Measurements from ENCODE around the gene LMF1. TPM values are rescaled to one million over a fixed set of nuclear protein-coding genes. Genes with fewer than 3 reads are reported as not detected.

Gene LMF1
- total and polyA plus RNA-seq, 2 of the 4 experiments (the other 2 are of a cell fraction), result 7.7 to 13.1 TPM

DNA sequence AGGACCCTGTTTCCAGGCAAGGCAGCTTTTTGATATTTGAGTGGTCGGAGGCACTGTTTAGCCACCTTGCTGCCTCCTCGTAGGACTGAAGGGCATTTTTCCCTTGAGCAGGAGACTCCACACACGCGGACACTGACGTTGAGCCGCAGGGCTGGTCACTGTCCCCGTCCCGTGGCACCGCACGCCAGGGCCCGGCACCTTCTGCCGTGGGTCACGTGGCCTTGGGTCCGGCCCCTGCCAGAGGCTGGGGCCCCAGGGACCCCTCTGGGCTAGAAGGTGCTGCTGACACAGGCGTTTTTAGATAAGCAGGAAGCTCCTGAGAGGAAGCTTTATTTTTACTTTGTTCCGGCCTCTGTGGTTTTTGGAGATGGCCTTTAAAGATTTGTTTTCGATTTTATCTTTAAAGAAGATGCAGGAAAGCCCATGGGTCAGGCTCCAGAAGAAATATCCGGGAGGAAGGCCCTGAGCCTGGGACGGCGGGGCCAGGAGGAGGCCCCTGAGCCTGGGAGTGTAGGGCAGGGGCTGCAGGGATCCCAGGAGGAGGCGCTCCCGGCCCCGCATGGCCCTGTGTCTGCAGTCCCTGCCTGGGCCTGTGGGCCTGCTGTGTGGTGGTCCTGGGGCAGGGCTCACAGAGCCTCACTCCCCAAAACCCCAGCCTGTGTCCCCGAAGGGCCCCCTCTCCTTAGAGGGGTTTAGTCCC lies 139.8 kb downstream of the LMF1 start:
- in situ Hi-C loops (cut with MboI; ENCODE audit: low sequenced_read_pairs), result no loop called here

More for the DNA sequence above, 139.8 kb downstream of the LMF1 start:
- Histone ChIP-seq H3K36me3 (ENCODE audit: control insufficient read depth, insufficient read depth, low read length) (no peaks in the 10 kb centered on the region), H3K4me1 (ENCODE audit: control insufficient read depth, insufficient read depth, low read length) (no peaks in the 10 kb centered on the region), H3K9me3 (ENCODE audit: control insufficient read depth, insufficient read depth, low read length) (peaks cover 13% of the 10 kb centered on the region), H3K27me3 (ENCODE audit: control insufficient read depth, insufficient read depth, low read length) (peaks cover 5% of the 10 kb centered on the region; the same call in 1 of the 2 replicates), H3K14ac (replicated peaks; ENCODE audit: low read depth, low read length) (no peak overlapping the region), H2AK9ac (replicated peaks; ENCODE audit: low read depth, low read length, poor library complexity) (no peak overlapping the region), H2BK20ac (ENCODE audit: low read depth, low read length) (no peak overlapping the region), H2BK5ac (ENCODE audit: low read depth, low read length, poor library complexity, severe bottlenecking) (no peak overlapping the region), H3K79me1 (ENCODE audit: low read depth in 1 of 2, low read length in 2 of 2) (no peaks in the 10 kb centered on the region), H3K56ac (ENCODE audit: extremely low read depth, insufficient read depth, low read length) (no peak overlapping the region), H4K91ac (ENCODE audit: insufficient read depth, low read depth, low read length) (no peak overlapping the region), H4K5ac (ENCODE audit: low read depth, low read length) (no peak overlapping the region), H3K23ac (ENCODE audit: low read depth, low read length) (no peak overlapping the region), H4K8ac (ENCODE audit: low read depth in 2 of 2, low read length in 2 of 2) (no peak overlapping the region), H3K27ac (ENCODE audit: insufficient read depth, low read length) (no peak overlapping the region), H3K4ac (ENCODE audit: low read depth, low read length) (no peak overlapping the region), H2AFZ (replicated peaks; ENCODE audit: low read length, poor library complexity) (no peak overlapping the region), H3K9ac (ENCODE audit: low read depth, low read length) (no peak overlapping the region), H2AK5ac (ENCODE audit: low read depth, low read length) (no peak overlapping the region), H2BK15ac (ENCODE audit: low read depth, low read length) (no peak overlapping the region), H4K20me1 (ENCODE audit: insufficient read depth, low read length) (no peaks in the 10 kb centered on the region), H2BK120ac (ENCODE audit: low read depth, low read length) (no peak overlapping the region), H3K9me1 (ENCODE audit: insufficient read depth, low read length) (no peaks in the 10 kb centered on the region), H3K4me2 (ENCODE audit: low read depth, low read length) (no peak overlapping the region), H3K18ac (ENCODE audit: low read depth, low read length) (no peak overlapping the region), H3K4me3 (ENCODE audit: insufficient read depth, low read depth, low read length) (no peak overlapping the region)
- dilution Hi-C loops (cut with HindIII; ENCODE audit: low sequenced_read_pairs, unreplicated experiment), result no loop called here
- TF ChIP-seq MXI1 (IDR thresholded peaks at IDR 0.05; ENCODE audit: borderline replicate concordance, low read depth, low read length) (no peak), CEBPB (IDR thresholded peaks at IDR 0.05; ENCODE audit: low read depth, low read length) (no peak), CHD1 (IDR thresholded peaks at IDR 0.05; ENCODE audit: low read depth, low read length) (no peak), SMC3 (IDR thresholded peaks at IDR 0.05; ENCODE audit: low read depth, low read length) (no peak), FOS (IDR thresholded peaks at IDR 0.05; ENCODE audit: low read depth, low read length) (no peak), MAZ (IDR thresholded peaks at IDR 0.05; ENCODE audit: borderline replicate concordance, low read depth, low read length) (no peak), RAD21 (IDR thresholded peaks at IDR 0.05; ENCODE audit: low read length) (no peak), NFE2L2 (IDR thresholded peaks at IDR 0.05; ENCODE audit: low read depth, low read length) (no peak), BHLHE40 (IDR thresholded peaks at IDR 0.05; ENCODE audit: low read depth, low read length) (no peak), MAFK (IDR thresholded peaks at IDR 0.05; ENCODE audit: low read depth, low read length) (no peak), POLR2A (IDR thresholded peaks at IDR 0.05; ENCODE audit: low read depth, low read length) (no peak), RFX5 (IDR thresholded peaks at IDR 0.05; ENCODE audit: low read depth, low read length) (no peak)
- TF ChIP-seq, protein P1, sequence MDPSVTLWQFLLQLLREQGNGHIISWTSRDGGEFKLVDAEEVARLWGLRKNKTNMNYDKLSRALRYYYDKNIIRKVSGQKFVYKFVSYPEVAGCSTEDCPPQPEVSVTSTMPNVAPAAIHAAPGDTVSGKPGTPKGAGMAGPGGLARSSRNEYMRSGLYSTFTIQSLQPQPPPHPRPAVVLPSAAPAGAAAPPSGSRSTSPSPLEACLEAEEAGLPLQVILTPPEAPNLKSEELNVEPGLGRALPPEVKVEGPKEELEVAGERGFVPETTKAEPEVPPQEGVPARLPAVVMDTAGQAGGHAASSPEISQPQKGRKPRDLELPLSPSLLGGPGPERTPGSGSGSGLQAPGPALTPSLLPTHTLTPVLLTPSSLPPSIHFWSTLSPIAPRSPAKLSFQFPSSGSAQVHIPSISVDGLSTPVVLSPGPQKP (IDR thresholded peaks at IDR 0.05; ENCODE audit: borderline replicate concordance, low read depth, low read length), result no peak
- TF ChIP-seq, protein P2, sequence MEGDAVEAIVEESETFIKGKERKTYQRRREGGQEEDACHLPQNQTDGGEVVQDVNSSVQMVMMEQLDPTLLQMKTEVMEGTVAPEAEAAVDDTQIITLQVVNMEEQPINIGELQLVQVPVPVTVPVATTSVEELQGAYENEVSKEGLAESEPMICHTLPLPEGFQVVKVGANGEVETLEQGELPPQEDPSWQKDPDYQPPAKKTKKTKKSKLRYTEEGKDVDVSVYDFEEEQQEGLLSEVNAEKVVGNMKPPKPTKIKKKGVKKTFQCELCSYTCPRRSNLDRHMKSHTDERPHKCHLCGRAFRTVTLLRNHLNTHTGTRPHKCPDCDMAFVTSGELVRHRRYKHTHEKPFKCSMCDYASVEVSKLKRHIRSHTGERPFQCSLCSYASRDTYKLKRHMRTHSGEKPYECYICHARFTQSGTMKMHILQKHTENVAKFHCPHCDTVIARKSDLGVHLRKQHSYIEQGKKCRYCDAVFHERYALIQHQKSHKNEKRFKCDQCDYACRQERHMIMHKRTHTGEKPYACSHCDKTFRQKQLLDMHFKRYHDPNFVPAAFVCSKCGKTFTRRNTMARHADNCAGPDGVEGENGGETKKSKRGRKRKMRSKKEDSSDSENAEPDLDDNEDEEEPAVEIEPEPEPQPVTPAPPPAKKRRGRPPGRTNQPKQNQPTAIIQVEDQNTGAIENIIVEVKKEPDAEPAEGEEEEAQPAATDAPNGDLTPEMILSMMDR (conservative IDR thresholded peaks at IDR 0.05; ENCODE audit: low read depth, low read length), result no peak
- DNase-seq (no peak), ATAC-seq (ENCODE audit: low read depth) (no peak)
- intact Hi-C loops (cut with micrococcal nuclease), result no loop called here
- ChIA-PET CTCF (no interaction called here), POLR2A (ENCODE audit: unreplicated experiment) (no interaction called here)
- BruUV-seq (replicated peaks), result no TSS peak
- WGBS, 2 experiments (ENCODE audit: extremely low coverage in 2 of 2, insufficient read length in 1 of 2), result 70% methylated on average over 9 of the region's 24 CpGs; no CpG with 5 or more reads in 1 of the 2 experiments
